Measurements from ENCODE around the gene ARID4B.
A peak's percentile ranks its signal among the peaks of the same experiment; 100 is the strongest.
"Not testable (repeated sequence)": the region's sequence is repeated elsewhere in the genome, so short reads cannot be mapped to it uniquely, and the experiment has no call there.

ARID4B gene

DNA sequence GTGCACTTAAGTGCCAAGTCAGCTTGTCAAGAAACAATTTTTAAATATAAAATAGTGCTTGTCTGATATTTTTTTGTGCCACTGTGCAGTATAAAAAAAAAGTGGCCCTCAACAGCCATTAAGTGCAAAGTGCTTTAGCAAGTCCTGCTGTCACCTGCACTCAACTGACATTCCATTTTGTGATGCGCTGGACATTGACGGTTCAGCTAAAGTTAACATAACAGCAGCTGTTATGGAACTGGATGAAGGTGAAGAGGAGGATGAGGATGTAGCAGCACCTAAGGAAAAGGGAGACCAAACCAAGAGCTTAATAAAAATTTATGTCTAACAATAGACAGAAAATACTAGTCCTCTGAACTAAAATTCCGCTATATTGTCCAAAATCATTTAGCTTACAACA, 159.6 kb downstream of the ARID4B start:
- no peak for FAIRE-seq
- no peak for TF ChIP-seq POLR2A (IDR thresholded peaks at IDR 0.05; ENCODE audit: low read depth, low read length)
- no peak for TF ChIP-seq TAF1 (IDR thresholded peaks at IDR 0.05; ENCODE audit: borderline replicate concordance, low read depth, low read length)
- DNase-seq (ENCODE audit: insufficient read length) = no peak

DNA sequence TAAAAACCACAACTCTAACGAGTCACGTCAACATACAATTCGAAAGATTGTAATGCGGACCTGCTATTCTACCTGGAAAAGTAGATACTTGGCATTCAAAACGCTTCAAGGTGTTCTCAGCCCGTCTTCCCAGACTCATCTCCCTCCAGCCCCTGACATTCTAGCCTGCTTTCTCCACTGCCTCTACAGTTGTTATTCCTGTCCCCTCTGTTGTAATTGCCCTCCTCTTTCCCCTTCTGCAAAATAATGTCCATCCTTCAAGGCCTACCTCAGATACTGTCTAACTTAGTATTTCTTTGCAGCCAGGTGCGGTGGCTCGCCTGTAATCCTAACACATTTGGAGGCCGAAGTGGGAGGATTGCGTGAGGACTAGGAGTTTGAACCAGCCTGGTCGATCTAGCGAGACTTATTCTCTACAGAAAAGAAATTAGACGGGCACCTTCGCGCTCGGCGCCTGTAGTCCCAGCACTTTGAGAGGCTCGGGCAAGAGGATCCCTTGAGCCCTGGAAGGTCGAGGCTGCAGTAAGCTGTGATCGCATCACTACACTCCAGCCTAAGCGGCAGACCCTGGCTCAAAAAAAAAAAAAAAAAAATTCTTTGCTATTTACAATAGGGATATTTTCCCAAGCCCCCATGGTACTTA, 166.2 kb downstream of the ARID4B start:
- TF ChIP-seq POLR2A (IDR thresholded peaks at IDR 0.05; ENCODE audit: low read depth, low read length) = no peak
- TF ChIP-seq TAF1 (IDR thresholded peaks at IDR 0.05; ENCODE audit: borderline replicate concordance, low read depth, low read length) = no peak
- TF ChIP-seq POLR2AphosphoS5 (IDR thresholded peaks at IDR 0.05; ENCODE audit: low read depth, low read length) = no peak
- no peak for FAIRE-seq
- no peak for DNase-seq (ENCODE audit: insufficient read length)

DNA sequence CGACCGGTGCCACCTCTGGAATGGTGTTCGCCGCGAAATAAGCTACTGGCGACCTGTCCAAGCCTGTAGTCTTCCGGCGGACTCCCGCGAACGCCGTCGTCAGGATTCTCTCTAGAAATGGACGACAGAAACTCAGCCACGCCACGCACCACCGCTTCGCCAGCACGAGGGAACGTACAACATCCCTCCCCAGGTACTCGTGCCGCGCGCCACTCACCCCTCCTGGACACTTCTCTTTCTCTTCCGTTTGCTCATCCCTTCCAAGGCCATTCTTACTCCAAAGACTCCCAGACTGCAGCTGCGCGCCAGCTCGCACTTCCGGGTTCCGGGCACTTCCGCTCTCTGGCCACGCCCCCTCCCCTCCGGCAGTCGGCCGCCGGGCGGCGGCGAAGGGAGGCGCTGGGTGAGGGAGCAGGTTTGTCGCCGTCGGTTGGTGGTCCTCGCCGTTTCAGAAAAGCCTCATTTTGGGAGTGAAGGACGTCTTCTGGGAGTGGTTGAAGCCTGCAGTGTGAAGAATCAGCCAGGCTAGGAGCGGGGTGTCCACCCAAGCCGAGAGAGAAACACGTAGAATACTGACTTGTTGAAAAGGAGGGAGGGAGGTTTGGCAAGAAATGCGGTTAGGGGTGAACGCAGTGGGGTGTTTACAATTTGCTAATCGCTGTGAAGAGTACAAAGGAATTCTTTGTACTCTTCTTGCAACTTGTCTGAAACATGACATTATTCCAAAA, 166.9 kb downstream of the ARID4B start, which contains the start of gene RBM34:
Gene RBM34 (minus strand): TSS at position 294 of the 728 bp plus-strand sequence. CDS start 24 bp downstream, at position 270.
- FAIRE-seq (peak; percentile 92), DNase-seq (ENCODE audit: insufficient read length) (peak; percentile 85)
- peak; percentile 98 for TF ChIP-seq TAF1 (IDR thresholded peaks at IDR 0.05; ENCODE audit: borderline replicate concordance, low read depth, low read length)
- TF ChIP-seq POLR2A (IDR thresholded peaks at IDR 0.05; ENCODE audit: low read depth, low read length) = peak; percentile 96
- peak; percentile 97 for TF ChIP-seq POLR2AphosphoS5 (IDR thresholded peaks at IDR 0.05; ENCODE audit: low read depth, low read length)

DNA sequence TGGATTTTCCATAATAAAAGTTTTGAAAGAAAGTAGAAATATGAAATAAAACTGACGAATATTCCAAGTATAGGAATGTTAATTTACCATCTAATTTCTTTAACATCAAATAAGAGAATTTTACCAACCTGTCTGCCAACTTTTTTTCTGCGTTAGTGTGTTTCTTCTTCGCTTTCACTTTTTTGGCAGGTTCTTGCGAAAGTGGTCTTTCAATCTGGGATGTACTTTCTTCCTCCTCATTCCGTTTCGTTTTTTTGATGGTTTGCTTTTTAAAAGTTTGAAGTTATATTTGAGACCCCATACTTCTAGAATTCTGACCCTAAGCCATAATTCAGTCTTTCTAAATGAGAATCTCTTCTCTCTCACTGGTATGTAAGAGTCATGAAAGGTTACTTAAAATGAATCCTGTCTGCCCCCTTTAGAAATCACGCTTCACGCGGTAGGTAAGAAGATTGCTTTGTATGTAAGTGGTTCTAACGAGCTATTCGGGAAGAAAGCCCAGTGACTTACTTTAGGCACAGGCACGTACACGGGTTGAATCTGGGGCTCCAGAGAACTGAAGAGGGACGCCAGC, 167.5 kb downstream of the ARID4B start:
- FAIRE-seq (peak; percentile 50), DNase-seq (ENCODE audit: insufficient read length) (no peak)
- TF ChIP-seq TAF1 (IDR thresholded peaks at IDR 0.05; ENCODE audit: borderline replicate concordance, low read depth, low read length) = no peak
- no peak for TF ChIP-seq POLR2AphosphoS5 (IDR thresholded peaks at IDR 0.05; ENCODE audit: low read depth, low read length)
- no peak for TF ChIP-seq POLR2A (IDR thresholded peaks at IDR 0.05; ENCODE audit: low read depth, low read length)

DNA sequence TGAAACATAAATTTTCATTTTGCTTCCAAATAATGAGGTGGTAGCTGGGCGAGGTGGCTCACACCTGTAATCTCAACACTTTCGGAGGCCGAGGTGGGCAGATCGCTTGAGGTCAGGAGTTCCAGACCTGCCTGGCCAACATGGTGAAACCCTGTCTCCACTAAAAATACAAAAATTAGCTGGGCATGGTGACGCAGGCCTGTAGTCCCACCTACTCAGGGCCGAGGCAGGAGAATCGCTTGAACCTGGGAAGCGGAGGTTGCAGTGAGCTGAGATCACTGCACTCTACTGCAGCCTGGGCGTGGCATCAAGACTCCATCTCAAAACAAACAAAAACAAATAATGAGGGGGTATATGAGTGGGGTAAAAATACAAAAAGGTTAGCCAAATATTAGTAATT, 168.0 kb downstream of the ARID4B start:
- DNase-seq (ENCODE audit: insufficient read length); FAIRE-seq: not testable (repeated sequence)

DNA sequence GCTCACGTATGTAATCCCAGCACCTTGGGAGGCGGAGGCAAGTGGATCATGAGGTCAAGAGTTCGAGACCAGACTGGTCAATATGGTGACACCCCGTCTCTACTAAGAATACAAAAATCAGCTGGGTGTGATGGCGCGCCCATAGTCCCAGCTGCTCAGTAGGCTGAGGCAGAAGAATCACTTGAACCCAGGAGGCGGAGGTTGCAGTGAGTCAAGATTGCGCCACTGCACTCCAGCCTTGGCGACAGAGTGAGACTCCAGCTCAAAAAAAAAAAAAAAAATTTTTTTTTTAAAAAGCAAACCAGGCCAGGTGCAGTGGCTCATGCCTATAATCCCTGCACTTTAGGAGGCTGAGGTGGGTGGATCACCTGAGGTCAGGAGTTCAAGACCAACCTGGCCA, 168.7 kb downstream of the ARID4B start:
- FAIRE-seq = not testable (repeated sequence)

DNA sequence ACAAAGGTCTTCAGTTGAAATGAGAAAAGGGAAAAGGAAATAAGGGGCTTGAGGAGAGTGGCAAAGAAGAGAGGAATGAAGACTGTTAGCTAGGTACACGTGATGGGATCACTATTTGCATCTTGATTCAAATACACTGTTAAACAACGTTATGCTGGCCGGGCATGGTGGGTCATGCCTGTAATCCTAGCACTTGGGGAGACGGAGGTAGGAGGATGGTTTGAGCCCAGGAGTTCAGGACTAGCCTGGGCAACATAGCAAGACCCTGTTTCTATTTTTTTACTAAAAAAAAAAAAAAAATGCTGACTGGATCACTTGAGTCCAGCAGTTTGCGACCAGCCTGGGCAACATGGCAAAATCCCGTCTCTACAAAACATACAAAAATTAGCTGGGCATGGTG, 169.3 kb downstream of the ARID4B start:
- FAIRE-seq (no peak), DNase-seq (ENCODE audit: insufficient read length) (no peak)
- TF ChIP-seq TAF1 (IDR thresholded peaks at IDR 0.05; ENCODE audit: borderline replicate concordance, low read depth, low read length) = no peak
- no peak for TF ChIP-seq POLR2AphosphoS5 (IDR thresholded peaks at IDR 0.05; ENCODE audit: low read depth, low read length)
- TF ChIP-seq POLR2A (IDR thresholded peaks at IDR 0.05; ENCODE audit: low read depth, low read length) = no peak

More for the DNA sequence above, 168.7 kb downstream of the ARID4B start:
- not testable (repeated sequence) for DNase-seq (ENCODE audit: insufficient read length)

DNA sequence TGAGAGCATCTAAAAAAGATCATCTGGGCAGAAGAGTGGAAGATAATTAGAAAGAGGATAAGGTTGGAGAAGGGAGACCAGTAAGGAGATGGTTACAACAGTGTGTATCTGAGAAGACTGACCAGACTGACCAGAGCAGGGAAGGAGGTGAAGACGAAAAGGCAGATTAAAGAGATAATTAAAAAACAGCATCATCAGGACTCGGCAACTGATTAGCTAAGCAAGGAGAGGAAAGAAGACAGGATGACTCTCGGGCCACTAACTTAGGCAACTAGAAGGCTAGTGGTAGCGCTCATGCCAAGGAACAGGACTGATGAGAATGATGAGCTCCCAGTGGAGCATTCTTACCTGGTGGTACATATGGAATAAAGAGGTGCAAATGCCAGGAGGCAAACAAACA, 170.8 kb downstream of the ARID4B start:
- DNase-seq (ENCODE audit: insufficient read length) (no peak), FAIRE-seq (no peak)
- TF ChIP-seq POLR2AphosphoS5 (IDR thresholded peaks at IDR 0.05; ENCODE audit: low read depth, low read length) = no peak
- TF ChIP-seq TAF1 (IDR thresholded peaks at IDR 0.05; ENCODE audit: borderline replicate concordance, low read depth, low read length) = no peak
- TF ChIP-seq POLR2A (IDR thresholded peaks at IDR 0.05; ENCODE audit: low read depth, low read length) = no peak

DNA sequence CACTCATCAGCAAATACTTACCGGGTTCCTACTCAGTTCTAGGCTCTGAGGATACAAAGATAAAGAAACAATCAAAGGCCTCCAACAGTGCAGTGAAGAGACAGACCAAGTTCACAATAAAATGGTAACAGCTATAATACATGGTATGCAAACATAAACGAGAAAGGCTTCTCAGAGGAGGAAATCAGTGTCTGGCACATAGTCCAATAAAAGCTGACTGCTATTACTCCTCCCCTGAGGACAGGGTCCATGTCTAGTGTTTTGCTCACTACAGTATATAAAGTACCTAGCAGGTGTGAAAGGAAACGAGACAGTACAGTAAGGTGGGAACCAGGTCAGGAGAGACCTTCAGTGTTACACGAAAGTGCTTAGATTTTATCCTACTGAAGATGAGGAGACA, 171.2 kb downstream of the ARID4B start:
- no peak for DNase-seq (ENCODE audit: insufficient read length)
- peak; percentile 38 for FAIRE-seq
- TF ChIP-seq TAF1 (IDR thresholded peaks at IDR 0.05; ENCODE audit: borderline replicate concordance, low read depth, low read length) (no peak), POLR2AphosphoS5 (IDR thresholded peaks at IDR 0.05; ENCODE audit: low read depth, low read length) (no peak), POLR2A (IDR thresholded peaks at IDR 0.05; ENCODE audit: low read depth, low read length) (no peak)

DNA sequence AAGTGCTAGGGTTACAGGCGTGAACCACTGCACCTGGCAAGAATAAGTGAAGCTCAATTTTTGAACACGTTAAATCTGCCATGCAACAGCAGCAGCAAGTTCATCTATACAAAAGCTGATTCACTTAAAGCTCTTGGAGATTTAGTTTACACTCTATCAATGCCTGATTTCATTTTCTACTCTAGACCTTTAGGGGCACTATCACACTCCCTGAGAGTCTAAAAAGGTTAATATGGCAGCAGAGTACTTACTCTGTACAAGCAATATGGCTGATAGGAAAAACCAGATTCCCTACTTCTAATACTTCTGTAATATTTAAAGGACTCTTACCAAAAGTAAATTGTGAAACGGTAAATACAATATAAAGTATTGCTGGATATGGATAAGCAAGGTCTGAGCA, 171.7 kb downstream of the ARID4B start:
- DNase-seq (ENCODE audit: insufficient read length) (no peak), FAIRE-seq (no peak)
- TF ChIP-seq TAF1 (IDR thresholded peaks at IDR 0.05; ENCODE audit: borderline replicate concordance, low read depth, low read length) = no peak
- TF ChIP-seq POLR2A (IDR thresholded peaks at IDR 0.05; ENCODE audit: low read depth, low read length) = no peak
- TF ChIP-seq POLR2AphosphoS5 (IDR thresholded peaks at IDR 0.05; ENCODE audit: low read depth, low read length) = no peak

DNA sequence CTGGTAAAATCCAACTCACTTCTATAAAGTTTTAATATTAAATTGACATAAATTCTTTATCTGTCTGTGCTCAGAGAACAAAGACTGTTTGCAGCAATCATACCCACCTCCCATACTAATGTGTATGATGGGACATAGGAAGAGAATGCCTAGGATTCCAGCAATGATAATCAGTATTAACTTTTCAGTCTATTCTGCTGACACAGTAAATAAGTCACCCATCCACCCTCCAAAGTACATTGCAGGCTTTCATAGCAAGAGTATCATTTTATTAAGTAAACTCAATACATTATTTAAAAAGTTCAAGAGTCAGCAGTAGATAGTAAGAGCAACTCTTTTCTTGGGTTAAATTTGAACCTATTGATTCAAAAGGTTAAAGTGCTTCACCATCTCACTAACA, 175.7 kb downstream of the ARID4B start:
- FAIRE-seq (no peak), DNase-seq (ENCODE audit: insufficient read length) (no peak)
- TF ChIP-seq POLR2A (IDR thresholded peaks at IDR 0.05; ENCODE audit: low read depth, low read length) = no peak
- no peak for TF ChIP-seq TAF1 (IDR thresholded peaks at IDR 0.05; ENCODE audit: borderline replicate concordance, low read depth, low read length)
- no peak for TF ChIP-seq POLR2AphosphoS5 (IDR thresholded peaks at IDR 0.05; ENCODE audit: low read depth, low read length)

DNA sequence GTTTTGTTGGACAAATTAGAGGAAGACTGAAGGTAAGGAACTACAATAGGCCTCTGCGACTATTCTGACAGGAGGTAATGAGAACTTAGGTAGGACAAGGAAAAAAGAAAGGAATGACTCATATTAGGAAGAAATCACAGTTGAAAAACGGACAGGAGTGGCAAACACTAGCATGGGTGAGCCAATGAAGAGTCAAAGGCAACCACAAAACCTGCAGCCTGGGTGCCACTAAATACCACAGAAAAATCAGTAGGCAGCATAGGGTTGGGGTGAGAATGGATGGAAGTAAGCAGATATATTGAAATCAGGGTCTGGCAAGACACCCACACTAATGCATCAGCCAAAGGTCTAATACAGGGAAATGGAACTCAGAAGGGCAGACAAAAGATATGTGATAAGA, 176.9 kb downstream of the ARID4B start:
- DNase-seq (ENCODE audit: insufficient read length) (no peak), FAIRE-seq (no peak)
- no peak for TF ChIP-seq TAF1 (IDR thresholded peaks at IDR 0.05; ENCODE audit: borderline replicate concordance, low read depth, low read length)
- no peak for TF ChIP-seq POLR2AphosphoS5 (IDR thresholded peaks at IDR 0.05; ENCODE audit: low read depth, low read length)
- TF ChIP-seq POLR2A (IDR thresholded peaks at IDR 0.05; ENCODE audit: low read depth, low read length) = no peak
